Kidney capillary endothelial cell (primary cell): ENCODE data around the gene MTMR3.

Experiments
- DNase-seq: peaks from one replicate; pipeline ENCODE4 v3.0.0-alpha.2; 2018; ENCODE audit warnings: low spot score

The MTMR3 gene

DNA sequence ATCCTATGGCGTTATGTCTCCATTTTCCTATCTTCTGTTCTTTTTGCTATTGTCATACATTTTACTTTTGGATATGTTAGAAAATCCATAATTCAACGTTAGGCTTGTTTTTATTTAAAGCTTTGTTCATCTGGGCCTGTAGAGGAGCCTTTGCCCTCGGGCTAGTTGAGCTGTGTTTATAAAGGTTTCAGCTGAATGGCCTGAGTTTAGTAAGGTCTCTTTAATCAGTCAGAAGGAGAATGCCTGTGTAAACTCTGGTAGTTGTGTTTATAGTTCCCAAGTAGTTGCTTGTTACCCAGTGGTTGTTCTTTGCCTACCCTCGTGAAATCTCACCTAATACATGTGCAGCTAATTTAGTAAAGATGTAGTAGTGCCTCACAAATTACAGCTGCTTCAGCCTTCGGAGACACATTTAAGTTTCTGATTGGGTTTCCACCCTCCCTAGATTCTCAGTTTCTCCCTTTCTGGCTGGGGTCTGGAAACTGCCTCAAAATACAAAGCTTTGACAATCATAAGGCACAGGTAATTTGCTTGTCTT, 33.1 kb downstream of the MTMR3 start:
- no peak for DNase-seq

DNA sequence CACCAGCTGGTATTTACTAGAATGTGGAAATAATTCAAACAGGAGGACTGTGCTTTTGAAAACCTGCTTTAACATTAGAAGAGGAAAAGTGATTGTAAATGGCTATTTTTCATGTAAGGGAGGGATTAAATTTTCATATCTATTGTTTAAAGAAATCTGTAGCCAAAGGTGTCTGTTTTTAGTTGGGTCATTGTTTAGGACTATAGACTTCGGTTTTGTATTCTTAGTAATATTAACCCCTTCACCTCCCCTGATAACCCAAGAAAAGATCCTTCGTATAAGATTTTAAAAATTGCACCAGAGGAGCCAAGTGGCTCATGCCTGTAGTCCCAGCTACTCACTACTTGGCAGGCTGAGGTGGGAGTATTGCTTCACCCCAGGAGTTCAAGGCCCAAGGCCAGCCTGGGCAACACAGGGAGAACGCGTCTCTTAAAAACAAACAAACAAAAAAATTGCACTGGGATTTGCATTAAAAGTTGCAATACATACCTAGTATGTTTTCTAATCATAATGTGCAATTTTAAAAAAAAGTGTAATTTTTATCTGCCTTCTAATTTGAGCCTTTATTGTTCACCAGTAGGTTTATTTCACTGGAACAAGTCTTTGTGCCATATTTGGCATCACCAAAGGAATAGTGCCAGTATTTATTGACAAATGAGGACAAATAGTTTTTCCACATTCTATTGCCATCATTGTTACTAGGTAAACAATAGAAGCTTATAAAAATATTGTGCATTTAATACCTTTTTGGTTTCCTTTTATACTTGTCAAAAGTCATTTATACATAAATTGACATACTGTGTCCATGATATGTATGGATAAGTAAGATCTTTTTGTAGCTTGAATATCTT, 34.3 kb downstream of the MTMR3 start:
- DNase-seq: no peak

DNA sequence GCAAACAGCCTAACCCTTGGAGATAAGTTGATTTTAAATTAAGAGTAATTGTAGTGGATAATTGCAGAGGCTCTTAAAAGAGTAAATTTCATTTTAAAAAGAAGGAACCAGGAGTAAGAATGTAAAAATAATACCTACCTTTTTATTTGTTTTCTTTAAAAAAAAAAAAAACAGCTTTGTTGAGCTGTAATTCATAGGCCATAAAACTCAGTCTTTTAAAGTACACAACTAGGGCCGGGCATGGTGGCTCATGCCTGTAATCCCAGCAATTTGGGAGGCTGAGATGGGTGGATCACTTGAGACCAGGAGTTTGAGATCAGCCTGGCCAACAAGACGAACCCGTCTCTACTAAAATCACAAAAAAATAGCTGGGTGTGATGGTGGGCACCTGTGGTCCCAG, 42.4 kb downstream of the MTMR3 start:
- no peak for DNase-seq

DNA sequence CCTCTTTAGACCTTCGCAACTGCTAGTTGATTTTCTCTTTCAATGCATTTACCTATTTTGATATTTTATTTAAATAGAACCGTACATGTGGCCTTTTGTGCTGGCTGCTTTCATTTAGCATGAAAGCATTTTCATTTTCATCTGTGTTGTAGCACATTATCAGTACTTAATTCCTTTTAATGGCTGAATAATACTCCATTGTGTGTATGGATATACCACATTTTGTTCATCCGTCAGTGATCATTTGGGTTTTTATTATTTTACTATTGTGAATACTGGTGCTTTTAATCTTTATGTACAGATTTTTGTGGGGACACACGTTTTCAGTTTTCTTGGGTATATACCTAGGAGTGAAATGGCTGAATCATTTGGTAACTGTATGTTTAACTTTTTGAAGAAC, 43.1 kb downstream of the MTMR3 start:
- no peak for DNase-seq

DNA sequence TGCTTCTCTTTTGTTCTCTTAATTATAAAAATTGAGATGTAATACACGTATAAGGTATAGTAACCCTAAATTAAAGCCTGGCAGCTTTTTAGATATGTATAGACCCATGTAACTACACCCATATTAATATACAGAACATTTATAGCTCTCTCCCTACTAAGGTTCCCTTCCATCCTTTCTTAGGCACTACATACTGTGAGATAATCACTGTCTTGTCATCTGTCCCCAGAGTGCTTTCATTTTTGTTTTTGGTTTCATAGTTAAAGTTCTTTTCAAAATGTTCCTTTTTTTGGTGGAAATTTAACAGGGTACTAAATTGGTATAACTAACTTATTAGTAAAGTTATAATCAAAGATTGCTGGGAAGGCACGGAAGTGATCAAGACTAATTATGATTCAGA, 49.2 kb downstream of the MTMR3 start:
- DNase-seq: no peak

DNA sequence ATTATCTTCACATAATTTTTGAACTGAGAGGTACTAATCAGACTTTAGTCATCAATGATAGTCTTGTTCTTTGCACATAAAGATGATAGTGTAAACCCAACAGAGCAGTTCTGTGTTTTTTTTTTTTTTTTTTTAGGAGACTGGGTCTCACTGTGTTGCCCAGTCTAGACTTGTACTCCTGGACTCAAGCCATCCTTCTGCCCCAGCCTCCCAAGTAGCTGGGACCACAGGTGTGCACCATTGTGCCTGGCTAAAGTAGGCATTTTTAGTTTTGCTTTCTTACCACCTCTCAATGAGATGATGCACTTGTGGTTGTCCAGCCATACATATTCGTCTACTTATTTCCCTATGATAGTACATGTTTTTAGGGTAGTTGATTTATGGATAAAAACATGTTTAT, 50.6 kb downstream of the MTMR3 start:
- DNase-seq: no peak

DNA sequence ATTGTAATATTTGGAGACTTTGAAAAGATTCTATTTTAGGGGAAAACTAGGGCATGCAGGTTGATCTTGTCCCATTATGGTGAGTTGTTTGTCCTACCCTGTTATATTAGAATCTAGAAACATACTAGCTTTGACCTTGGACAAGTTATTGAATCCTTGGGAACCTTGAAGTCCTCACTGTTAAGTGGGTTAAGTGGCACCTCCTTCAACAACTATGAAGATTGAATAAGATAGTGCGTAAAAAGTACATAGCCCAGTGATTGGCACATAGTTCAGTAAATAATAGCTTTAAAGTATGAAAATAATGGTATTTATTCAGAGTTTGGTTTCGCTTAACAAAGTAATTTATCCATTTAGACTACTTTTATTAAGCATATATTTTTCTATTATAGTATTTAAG, 51.6 kb downstream of the MTMR3 start:
- DNase-seq: no peak

DNA sequence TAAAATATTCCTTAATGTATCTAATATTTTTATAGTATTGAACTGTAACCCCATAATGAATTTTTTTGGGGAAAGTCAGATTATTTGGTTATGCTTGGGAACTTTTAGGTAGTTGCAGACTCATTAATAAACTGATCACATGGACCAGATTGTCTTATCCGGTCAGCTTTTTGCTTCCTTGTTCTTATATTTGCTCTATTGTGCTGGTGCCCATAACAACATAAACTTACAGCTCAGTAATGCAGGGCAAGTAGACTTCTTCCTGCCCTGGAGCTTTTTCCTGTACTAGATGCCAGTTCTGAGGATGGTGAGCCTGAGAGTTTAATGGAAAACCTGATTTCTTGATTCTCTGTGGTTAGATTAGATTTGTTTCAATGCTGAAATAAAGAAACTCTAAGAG, 53.2 kb downstream of the MTMR3 start:
- no peak for DNase-seq

DNA sequence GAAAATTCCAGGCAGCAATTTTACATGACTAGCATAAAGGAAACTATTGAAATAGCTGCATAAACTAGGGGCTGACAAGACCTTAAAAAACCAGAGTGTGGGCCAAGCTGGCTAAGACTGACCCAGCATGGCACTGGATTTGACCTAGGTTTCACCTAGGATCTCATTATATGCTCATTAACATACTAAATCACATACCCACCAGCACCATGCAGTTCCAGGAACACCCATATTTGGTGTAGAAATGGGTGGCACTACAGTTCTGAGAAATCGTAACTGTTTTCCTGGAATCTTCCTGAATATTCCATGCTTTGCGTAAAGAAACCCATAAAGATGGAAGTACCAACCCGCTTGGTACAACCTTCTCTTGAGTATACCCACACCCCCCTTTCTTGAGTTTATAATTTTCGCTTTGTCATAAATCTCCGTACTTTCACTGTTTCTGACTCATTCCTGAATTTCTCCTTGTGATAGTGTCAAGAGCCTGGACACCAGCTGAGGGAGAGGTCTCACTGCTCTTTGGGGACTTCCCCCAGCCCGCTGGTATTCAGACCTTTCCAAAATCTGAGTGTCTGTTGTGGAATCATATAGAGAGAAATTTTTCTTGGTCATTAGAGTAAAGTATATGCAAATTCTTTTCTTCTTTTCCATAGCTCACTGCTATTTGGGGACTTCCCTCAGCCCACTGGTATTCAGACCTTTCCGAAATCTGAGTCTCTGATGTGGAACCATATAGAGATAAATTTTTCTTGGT, 55.1 kb downstream of the MTMR3 start:
- no peak for DNase-seq

DNA sequence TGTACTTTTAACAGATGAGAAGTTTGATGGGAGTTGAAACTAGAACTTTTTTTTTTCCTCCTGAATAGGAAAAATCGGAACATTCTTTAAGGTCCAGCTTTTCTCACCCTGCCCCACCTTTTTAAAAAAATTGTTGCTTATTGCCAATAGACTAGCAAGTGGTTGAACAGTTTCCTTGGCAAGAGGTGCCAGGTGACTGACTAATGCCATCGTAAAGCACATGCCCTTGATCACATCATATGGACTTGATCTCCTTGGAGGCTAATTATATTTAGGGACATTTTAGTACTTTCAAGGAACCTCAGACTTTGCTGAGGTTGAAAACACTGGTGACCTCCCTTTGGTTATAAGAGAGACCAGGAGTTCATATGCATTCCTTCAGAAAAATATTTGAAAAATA, 57.6 kb downstream of the MTMR3 start:
- no peak for DNase-seq

DNA sequence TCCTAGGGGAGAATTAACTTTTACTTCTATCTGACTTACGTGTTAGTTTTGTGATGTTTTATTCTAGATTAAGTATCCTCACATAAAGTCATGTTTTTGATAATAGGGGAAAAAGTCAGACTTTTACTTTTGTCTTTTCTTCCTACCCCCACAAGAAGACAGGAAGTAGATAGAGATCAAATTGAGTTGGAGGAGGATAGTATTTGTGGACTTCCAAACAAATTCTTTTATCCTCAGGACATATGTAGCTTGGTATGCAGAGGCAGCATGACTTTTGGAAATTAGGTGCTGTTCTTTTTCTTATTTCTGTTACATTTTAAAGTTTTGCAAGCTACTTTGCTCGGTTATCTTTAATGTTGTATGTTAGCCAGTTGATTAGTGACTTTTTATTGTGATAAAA, 61.4 kb downstream of the MTMR3 start:
- DNase-seq: no peak

DNA sequence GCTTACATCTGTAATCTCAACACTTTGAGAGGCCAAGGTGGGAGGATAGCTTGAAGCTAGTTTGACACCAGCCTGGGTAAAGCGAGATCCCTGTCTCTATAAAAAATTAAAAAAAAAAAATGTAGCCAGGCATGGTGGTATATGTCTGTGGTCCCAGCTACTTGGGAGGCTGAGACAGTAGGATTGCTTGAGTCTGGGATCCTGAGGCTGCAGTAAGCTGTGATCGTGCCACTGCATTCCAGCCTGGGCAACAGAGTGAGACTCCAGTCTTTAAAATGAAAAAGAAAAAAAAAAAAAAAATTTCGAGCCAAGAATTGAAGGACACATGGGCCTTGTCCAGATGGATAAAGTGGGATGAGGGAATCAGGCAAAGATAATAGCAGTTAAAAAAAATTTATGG, 62.5 kb downstream of the MTMR3 start:
- no peak for DNase-seq

DNA sequence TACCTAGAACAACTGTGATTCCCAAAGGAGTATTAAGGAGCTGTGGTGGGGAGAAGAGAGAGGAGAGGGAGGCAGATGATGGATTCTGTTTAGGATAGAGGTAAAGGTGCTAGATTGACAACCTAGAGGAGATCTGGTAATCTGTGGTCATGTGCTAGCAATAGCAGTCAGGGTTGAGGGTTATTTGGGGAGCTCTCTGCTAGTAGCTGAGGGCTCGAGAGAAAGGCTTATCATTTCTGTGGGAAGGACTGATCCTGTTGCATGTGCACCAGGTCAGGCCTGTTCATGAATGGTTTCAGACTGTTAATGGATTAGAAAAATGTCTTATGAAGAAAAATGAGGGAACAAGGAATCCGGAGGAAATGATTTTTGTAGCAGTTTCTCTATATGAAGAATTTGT, 63.2 kb downstream of the MTMR3 start:
- no peak for DNase-seq

DNA sequence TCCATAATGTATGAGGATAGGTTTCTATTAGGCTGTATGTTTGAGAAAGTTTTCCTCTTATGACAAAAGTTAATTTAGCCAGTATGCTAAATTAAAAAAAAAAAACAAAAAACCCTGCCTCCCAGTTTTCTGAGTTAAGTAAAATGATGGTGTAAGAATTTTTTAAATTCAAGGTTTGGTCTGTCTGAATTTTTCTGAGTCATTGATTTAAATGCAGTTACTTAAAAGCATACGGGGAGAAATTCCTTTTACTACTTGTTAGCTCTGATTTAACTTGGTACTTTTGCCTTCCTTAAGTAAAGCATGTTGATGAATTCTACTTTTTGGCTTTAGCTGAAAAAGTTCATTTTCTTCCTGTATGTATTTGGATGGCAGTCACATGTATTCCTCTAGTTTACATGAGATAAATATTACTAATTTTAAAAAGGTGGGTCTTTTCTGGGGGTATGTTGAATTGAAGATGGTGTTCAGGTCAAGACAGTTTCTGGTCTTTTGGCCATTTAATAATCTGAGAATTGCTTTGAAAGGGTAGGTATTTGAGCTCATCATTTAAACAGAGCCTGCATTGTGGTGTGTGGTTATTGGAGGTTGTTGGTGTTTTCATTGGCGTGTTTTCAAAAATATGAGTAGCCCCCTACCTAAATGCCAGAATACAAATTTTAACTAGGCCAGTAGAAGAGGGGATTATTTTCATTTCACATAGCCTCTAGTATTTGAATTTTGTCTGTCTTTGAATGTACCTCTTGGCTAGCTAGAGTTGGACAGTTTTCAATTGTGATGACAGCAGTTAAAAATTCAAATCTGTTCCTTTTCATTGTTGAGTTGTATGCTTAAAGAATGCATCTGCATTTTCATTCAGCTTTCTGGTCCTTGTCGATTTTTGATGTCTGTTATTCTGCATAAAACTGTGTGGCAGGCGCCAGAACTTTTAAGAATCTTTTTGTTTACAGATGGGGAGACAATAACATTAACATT, 64.7 kb downstream of the MTMR3 start:
- DNase-seq: no peak

DNA sequence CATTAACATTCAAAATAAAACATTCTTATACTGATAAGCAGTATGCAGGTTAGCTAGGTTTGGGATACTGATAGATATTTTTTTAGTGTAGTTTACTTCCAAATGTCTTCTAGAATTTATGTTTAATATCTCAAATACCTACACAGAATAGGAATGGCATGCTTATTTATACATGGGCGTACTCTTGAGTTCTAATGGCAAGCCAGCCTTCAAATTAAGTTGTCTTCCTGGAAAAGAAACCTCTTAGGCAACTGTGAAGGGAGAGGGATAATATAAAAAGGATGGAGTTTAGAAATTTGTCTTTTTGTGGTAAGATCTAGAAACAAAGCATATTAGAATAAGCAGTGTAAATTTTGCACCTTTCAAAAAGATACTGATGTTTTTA, 65.4 kb downstream of the MTMR3 start:
- no peak for DNase-seq

DNA sequence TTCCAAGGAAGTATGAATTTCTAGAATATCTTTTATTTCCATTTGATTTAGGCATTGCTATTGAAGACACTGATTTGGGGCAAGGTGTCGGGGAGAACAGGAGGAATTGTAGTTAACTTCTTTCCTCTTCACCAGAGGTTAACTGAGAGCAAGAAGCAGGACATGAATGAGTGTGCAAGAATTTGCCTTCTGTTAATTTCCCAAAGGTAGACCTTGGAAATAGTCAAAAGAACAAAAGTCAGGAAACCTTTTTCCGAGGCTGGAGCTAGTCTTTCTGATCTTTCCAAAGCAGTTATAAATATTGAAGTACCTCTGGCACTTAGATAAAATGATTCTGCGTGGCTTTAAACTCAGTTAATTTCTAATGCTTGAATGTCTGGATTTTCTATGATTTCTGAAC, 66.9 kb downstream of the MTMR3 start:
- DNase-seq: no peak

DNA sequence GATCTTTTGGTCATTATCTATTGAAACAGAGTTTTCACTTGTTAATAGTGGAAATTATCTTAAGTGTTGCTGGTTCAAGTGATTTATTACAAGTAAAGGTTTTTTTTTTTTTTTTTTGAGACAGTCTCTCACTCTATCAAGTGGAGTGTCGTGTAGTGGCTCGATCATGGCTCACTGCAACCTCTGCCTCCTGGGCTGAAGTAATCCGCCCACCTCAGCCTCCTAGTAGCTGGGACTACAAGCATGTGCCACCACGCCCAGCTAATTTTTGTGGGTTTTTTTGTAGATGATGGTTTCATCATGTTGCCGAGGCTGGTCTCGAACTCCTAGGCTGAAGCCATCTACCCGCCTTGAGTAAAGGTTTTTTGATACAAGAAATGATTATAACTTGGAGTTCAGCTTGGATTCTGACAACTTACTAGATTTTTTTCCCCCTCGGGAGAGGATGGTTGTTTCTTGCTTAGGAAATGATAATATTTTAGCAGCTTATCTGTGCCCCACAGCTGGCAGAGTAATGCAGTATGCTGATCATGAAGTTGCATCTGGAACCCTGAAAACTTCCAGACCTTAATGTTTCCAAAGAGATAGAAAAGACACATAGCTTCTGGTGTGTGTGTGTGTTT, 68.9 kb downstream of the MTMR3 start:
- DNase-seq: no peak

DNA sequence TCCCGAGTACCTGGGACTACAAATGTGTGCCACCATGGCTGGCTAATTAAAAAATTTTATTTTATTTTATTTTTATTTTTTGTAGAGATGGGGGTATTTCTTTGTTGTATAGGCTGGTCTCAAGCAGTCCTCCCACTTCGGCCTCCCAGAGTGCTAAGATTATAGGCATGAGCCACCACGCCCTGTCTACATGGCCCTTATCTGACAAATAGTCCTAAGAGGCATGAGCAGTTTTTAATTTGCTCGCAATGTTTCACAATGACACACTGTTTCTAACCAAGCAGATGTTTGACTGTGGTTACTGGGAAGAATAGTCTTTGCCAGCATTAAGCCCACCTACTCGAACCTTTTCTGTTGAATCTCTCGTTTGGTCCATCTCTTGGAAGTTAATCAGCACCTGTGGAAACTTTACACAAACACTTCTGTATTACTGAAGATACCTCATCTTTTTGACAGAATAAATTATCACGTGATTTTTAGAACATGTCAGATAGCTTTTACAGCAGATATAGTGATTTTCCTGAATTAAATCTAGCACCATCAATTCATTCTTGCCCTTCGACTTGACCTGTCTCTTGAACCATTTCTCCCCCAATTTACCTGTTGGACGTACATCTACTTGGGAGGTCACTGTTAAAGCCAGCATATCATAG, 71.4 kb downstream of the MTMR3 start:
- no peak for DNase-seq

DNA sequence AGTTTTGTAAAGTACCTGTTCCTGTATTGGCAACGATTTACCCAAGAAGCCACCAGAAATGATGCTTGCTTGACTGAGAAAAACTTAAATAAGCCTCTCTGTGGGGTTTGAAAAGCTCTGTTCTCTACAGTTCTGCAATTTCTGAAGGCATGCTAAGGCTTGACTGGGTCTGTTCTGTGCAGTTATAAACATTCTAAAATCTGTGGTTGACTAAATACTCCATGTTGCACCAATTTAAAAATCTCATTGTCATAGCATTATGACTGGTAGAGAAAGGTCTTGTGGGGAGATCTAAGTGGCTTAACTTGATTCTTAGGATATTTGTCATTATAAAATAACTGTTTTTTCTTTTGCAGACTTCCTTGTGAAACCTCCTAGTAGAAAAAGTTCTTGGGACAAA, 73.7 kb downstream of the MTMR3 start:
- no peak for DNase-seq

DNA sequence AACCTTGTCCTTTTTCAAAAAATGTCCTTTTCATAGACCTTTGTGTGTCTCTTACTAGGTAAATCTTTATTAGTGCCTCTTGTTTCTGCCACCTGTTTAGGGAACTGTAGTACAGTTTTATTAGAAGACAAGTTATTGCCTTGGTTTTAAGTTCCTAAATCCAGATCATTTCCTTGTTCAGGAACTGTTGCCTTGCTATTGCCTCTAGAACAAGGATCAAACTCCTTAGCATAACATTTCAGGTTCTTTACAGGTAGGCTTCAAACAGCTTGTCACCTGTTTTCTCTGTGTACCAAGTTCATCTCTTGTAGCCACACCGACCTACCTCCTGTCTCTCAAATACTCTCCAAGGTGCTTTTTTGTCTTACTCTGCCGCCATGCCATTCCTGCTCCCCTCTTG, 75.2 kb downstream of the MTMR3 start:
- DNase-seq: no peak

DNA sequence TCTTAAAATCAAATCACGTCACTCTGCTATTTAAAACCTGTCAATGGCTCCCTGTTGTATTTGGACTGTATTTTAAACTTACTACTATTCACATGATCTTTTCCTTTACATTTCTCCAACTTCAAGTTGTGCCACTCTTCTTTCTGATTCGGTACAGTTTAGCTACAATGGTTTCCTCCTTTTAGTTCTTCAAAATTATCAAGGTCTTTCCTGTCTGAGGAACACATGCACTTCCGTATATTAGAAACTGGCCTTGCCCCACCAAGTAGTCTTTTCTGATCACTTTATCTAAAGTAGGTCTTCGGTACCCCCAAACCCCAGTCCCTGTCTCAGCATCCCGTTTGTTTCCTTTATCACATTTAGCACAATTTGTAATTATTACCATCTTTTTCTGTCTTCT, 81.8 kb downstream of the MTMR3 start:
- no peak for DNase-seq
